ENCODE data around the gene USH2A.

Gene USH2A

GRCh38 chr1:216410026-216410425, 13.2 kb downstream of the USH2A start:
- Histone ChIP-seq H3K4me2 (ENCODE audit: insufficient read depth, low read length) (no peak overlapping the region), H3K4me3 (ENCODE audit: low read depth in 1 of 2, low read length in 2 of 2) (no peak overlapping the region), H3K27me3 (ENCODE audit: insufficient read depth, low read length, poor library complexity) (no peaks in the 10 kb centered on the region), H2AFZ (ENCODE audit: low read depth, low read length) (no peak overlapping the region), H3K9me3 (ENCODE audit: insufficient read depth, low read length, severe bottlenecking) (no peaks in the 10 kb centered on the region), H3K9ac (ENCODE audit: low read depth, low read length) (no peak overlapping the region), H4K20me1 (ENCODE audit: insufficient read depth, low read length) (no peaks in the 10 kb centered on the region), H3K4me1 (ENCODE audit: insufficient read depth, low read length) (no peaks in the 10 kb centered on the region), H3K27ac (ENCODE audit: low read length) (no peak overlapping the region), H3K36me3 (ENCODE audit: insufficient read depth, low read length) (no peaks in the 10 kb centered on the region), H3K79me2 (ENCODE audit: insufficient read depth, low read length) (no peaks in the 10 kb centered on the region)
- DNase-seq, result no peak
- ATAC-seq (ENCODE audit: insufficient read depth, low read depth), result no peak
- no peak for TF ChIP-seq EZH2 (IDR thresholded peaks at IDR 0.05; ENCODE audit: borderline replicate concordance, low read depth, low read length, severe bottlenecking)
- no peak for TF ChIP-seq CTCF (IDR thresholded peaks at IDR 0.05; ENCODE audit: borderline replicate concordance, extremely low read depth, low read length, poor library complexity, severe bottlenecking)

DNA sequence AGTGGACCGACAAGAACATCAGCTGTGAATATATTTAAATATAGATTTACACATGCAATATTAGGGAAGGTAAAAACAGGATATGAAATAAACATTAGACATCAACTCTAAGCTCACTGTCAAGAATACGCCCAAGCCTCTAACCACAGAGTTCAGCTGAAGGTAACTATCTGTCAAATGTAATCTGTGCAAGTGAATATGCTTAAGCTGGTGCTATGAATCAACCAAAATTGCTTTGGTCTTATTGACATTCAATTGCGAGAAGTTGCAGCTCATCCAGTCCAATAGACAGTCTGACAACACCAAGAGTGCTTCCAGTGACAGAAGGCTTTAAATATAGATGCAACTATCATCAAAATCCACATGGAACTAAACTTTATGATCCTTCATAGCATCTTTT, 32.3 kb downstream of the USH2A start:
- no peak overlapping the region for H3K27ac ChIP-seq (ENCODE audit: low read length)
- ATAC-seq (ENCODE audit: insufficient read depth, low read depth) (no peak), DNase-seq (no peak)
- TF ChIP-seq CTCF (IDR thresholded peaks at IDR 0.05; ENCODE audit: borderline replicate concordance, extremely low read depth, low read length, poor library complexity, severe bottlenecking), result no peak
- no peak for TF ChIP-seq EZH2 (IDR thresholded peaks at IDR 0.05; ENCODE audit: borderline replicate concordance, low read depth, low read length, severe bottlenecking)
- no peaks in the 10 kb centered on the region for H3K27me3 ChIP-seq (ENCODE audit: insufficient read depth, low read length, poor library complexity)
- H3K9me3 ChIP-seq (ENCODE audit: insufficient read depth, low read length, severe bottlenecking), result no peaks in the 10 kb centered on the region
- no peaks in the 10 kb centered on the region for H3K36me3 ChIP-seq (ENCODE audit: insufficient read depth, low read length)
- no peaks in the 10 kb centered on the region for H3K4me1 ChIP-seq (ENCODE audit: insufficient read depth, low read length)
- H3K9ac ChIP-seq (ENCODE audit: low read depth, low read length), result no peak overlapping the region
- H3K4me3 ChIP-seq (ENCODE audit: low read depth in 1 of 2, low read length in 2 of 2), result no peak overlapping the region
- no peak overlapping the region for H2AFZ ChIP-seq (ENCODE audit: low read depth, low read length)
- H3K79me2 ChIP-seq (ENCODE audit: insufficient read depth, low read length), result no peaks in the 10 kb centered on the region
- H4K20me1 ChIP-seq (ENCODE audit: insufficient read depth, low read length), result no peaks in the 10 kb centered on the region
- H3K4me2 ChIP-seq (ENCODE audit: insufficient read depth, low read length), result no peak overlapping the region

DNA sequence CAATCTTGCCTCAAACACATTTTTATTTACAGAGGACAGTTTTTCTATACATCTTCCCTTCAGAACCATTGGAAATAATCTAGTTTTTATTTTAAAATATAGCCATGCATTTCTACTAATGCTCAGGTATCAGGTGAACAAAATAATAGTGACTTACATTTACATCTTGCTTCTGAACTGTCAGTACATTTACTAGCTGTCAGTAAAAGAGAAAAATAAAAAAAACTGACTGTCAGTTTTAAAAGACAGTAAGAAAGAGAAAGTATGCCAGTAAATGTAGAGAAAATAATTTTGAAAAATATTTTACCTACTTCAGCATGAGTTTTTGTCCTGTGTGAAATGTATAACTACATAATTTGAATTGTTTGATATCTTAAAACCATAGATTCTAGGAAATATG, 33.5 kb downstream of the USH2A start:
- Histone ChIP-seq H3K4me3 (ENCODE audit: low read depth in 1 of 2, low read length in 2 of 2) (no peak overlapping the region), H3K4me1 (ENCODE audit: insufficient read depth, low read length) (no peaks in the 10 kb centered on the region), H3K79me2 (ENCODE audit: insufficient read depth, low read length) (no peaks in the 10 kb centered on the region), H2AFZ (ENCODE audit: low read depth, low read length) (no peak overlapping the region), H3K9ac (ENCODE audit: low read depth, low read length) (no peak overlapping the region), H3K9me3 (ENCODE audit: insufficient read depth, low read length, severe bottlenecking) (no peaks in the 10 kb centered on the region), H3K36me3 (ENCODE audit: insufficient read depth, low read length) (no peaks in the 10 kb centered on the region), H3K27me3 (ENCODE audit: insufficient read depth, low read length, poor library complexity) (no peaks in the 10 kb centered on the region), H3K4me2 (ENCODE audit: insufficient read depth, low read length) (no peak overlapping the region), H3K27ac (ENCODE audit: low read length) (no peak overlapping the region), H4K20me1 (ENCODE audit: insufficient read depth, low read length) (no peaks in the 10 kb centered on the region)
- no peak for DNase-seq
- ATAC-seq (ENCODE audit: insufficient read depth, low read depth), result no peak
- TF ChIP-seq CTCF (IDR thresholded peaks at IDR 0.05; ENCODE audit: borderline replicate concordance, extremely low read depth, low read length, poor library complexity, severe bottlenecking) (no peak), EZH2 (IDR thresholded peaks at IDR 0.05; ENCODE audit: borderline replicate concordance, low read depth, low read length, severe bottlenecking) (no peak)

DNA sequence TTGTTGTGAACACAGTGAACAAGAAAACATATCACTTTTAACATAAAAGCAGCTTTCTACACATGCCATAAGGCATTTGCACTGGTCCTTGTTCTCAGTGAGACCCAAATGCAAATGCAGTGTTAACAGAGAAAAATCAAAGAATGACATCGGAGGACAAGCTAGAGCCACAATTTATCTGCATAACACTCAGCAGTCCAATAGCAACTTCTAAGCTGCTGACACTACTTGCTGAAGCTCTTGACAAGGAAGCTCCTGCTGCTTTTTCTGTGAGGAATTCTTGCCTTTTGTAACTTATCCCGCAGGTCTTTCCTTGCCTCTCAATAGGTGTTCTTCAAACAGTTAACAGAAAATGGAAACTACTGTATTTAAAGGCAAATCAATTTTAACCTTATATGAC, 34.7 kb downstream of the USH2A start:
- ATAC-seq (ENCODE audit: insufficient read depth, low read depth) (no peak), DNase-seq (no peak)
- no peak overlapping the region for H2AFZ ChIP-seq (ENCODE audit: low read depth, low read length)
- no peak overlapping the region for H3K4me3 ChIP-seq (ENCODE audit: low read depth in 1 of 2, low read length in 2 of 2)
- no peaks in the 10 kb centered on the region for H3K4me1 ChIP-seq (ENCODE audit: insufficient read depth, low read length)
- H3K4me2 ChIP-seq (ENCODE audit: insufficient read depth, low read length), result no peak overlapping the region
- no peak overlapping the region for H3K27ac ChIP-seq (ENCODE audit: low read length)
- H3K27me3 ChIP-seq (ENCODE audit: insufficient read depth, low read length, poor library complexity), result no peaks in the 10 kb centered on the region
- no peaks in the 10 kb centered on the region for H3K36me3 ChIP-seq (ENCODE audit: insufficient read depth, low read length)
- no peaks in the 10 kb centered on the region for H3K9me3 ChIP-seq (ENCODE audit: insufficient read depth, low read length, severe bottlenecking)
- TF ChIP-seq CTCF (IDR thresholded peaks at IDR 0.05; ENCODE audit: borderline replicate concordance, extremely low read depth, low read length, poor library complexity, severe bottlenecking), result no peak
- TF ChIP-seq EZH2 (IDR thresholded peaks at IDR 0.05; ENCODE audit: borderline replicate concordance, low read depth, low read length, severe bottlenecking), result no peak
- no peaks in the 10 kb centered on the region for H3K79me2 ChIP-seq (ENCODE audit: insufficient read depth, low read length)
- no peaks in the 10 kb centered on the region for H4K20me1 ChIP-seq (ENCODE audit: insufficient read depth, low read length)
- no peak overlapping the region for H3K9ac ChIP-seq (ENCODE audit: low read depth, low read length)

Measured in DND-41 (cell line).